Stomach smooth muscle (tissue), 2 donors: ENCODE results near the gene SCAMP3.
"Not testable (repeated sequence)": the region's sequence is repeated elsewhere in the genome, so short reads cannot be mapped to it uniquely, and the experiment has no call there.

Experiments used
- H3K27ac ChIP-seq: one replicate; pipeline ENCODE4 v1.7.0; 2013; ENCODE audit warnings: mild to moderate bottlenecking, low read length, inconsistent platforms
- H3K27me3 ChIP-seq, 2 donors: one replicate each; pipeline ENCODE4 v1.7.0; 2013; ENCODE audit warnings: low read length in 2 of 2; ENCODE audit not compliant: insufficient read depth in 2 of 2, control insufficient read depth in 1 of 2
- H3K36me3 ChIP-seq, 2 donors: one replicate each; pipeline ENCODE4 v1.7.0; 2013; ENCODE audit warnings: low read length in 2 of 2; ENCODE audit not compliant: control insufficient read depth in 2 of 2, insufficient read depth in 2 of 2
- H3K4me1 ChIP-seq: one replicate; pipeline ENCODE4 v1.7.0; 2013; ENCODE audit warnings: low read length; ENCODE audit not compliant: control insufficient read depth, insufficient read depth
- H3K4me3 ChIP-seq, 2 donors: one replicate each; pipeline ENCODE4 v1.7.0; 2013; ENCODE audit warnings: low read length in 2 of 2
- H3K9ac ChIP-seq, 2 donors: one replicate each; pipeline ENCODE4 v1.7.0; 2013; ENCODE audit warnings: low read length in 2 of 2, mild to moderate bottlenecking in 1 of 2
- H3K9me3 ChIP-seq, 2 donors: one replicate each; pipeline ENCODE4 v1.7.0; 2013; ENCODE audit warnings: low read length in 2 of 2; ENCODE audit not compliant: control insufficient read depth in 2 of 2
- donor health status: healthy.
- donor health status: Pancreatic carcinoma.

Gene SCAMP3

GRCh38 chr1:155254228-155254713 lies 7.9 kb downstream of the SCAMP3 start:
- Histone ChIP-seq H3K4me1 (peaks cover 35% of the 10 kb centered on the region), H3K9me3 (no peaks in the 10 kb centered on the region), H3K36me3 (peaks cover 12 to 13% of the 10 kb centered on the region in 2 donors), H3K4me3 (peak overlapping the region; percentile 77 to 83), H3K27ac (peak overlapping the region; percentile 98), H3K9ac (peak overlapping the region; percentile 72 to 86), H3K27me3 (no peaks in the 10 kb centered on the region)

- peak overlapping the region; percentile 77 to 83 for H3K4me3 ChIP-seq
- no peaks in the 10 kb centered on the region for H3K9me3 ChIP-seq
- peaks cover 35% of the 10 kb centered on the region for H3K4me1 ChIP-seq
- H3K27ac ChIP-seq: peak overlapping the region; percentile 98
- H3K27me3 ChIP-seq: no peaks in the 10 kb centered on the region
- H3K9ac ChIP-seq: peak overlapping the region; percentile 72 to 86
- H3K36me3 ChIP-seq: peaks cover 12% of the 10 kb centered on the region in 2 donors
Measured at GRCh38 chr1:155253797-155254196, 8.4 kb downstream of the SCAMP3 start.

DNA sequence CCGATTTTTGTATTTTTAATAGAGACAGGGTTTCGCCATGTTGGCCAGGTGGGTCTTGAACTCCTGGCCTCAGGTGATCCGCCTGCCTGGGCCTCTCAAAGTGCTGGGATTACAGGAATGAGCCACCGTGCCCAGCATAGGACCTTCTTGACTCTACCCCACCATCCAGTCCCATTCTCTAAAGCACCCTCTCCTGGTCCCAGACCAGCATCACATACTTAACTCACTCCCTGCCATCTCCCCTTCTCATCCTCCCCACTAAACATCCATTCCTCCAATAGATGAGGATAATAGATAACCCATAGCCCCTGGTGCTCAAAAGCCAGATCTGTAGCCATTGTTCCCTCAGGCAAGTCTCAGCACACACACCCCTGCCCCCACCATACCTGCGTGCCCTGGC lies 9.0 kb downstream of the SCAMP3 start:
- Histone ChIP-seq H3K36me3 (peaks cover 11 to 13% of the 10 kb centered on the region in 2 donors), H3K4me3 (peak overlapping the region in 1 of 2 donors; percentile 83), H3K27ac (peak overlapping the region; percentile 98), H3K9me3 (no peaks in the 10 kb centered on the region), H3K9ac (peak overlapping the region; percentile 36 to 86), H3K27me3 (no peaks in the 10 kb centered on the region), H3K4me1 (peaks cover 35% of the 10 kb centered on the region)

- H3K9ac ChIP-seq: no peak overlapping the region
- H3K36me3 ChIP-seq: peaks cover 9 to 13% of the 10 kb centered on the region in 2 donors
- H3K9me3 ChIP-seq: no peaks in the 10 kb centered on the region
- no peak overlapping the region for H3K4me3 ChIP-seq
- H3K27me3 ChIP-seq: no peaks in the 10 kb centered on the region
- peak overlapping the region; percentile 41 for H3K27ac ChIP-seq
- peaks cover 35% of the 10 kb centered on the region for H3K4me1 ChIP-seq
Measured at GRCh38 chr1:155251566-155251965, 10.6 kb downstream of the SCAMP3 start.

- Histone ChIP-seq H3K4me3 (peak overlapping the region in 1 of 2 donors; percentile 40), H3K27me3 (no peaks in the 10 kb centered on the region), H3K4me1 (peaks cover 31% of the 10 kb centered on the region), H3K36me3 (peaks cover 9 to 13% of the 10 kb centered on the region in 2 donors), H3K27ac (peak overlapping the region; percentile 41), H3K9me3 (no peaks in the 10 kb centered on the region), H3K9ac (peak overlapping the region; percentile 27 to 42)
Measured at GRCh38 chr1:155250633-155251449, 11.3 kb downstream of the SCAMP3 start.

DNA sequence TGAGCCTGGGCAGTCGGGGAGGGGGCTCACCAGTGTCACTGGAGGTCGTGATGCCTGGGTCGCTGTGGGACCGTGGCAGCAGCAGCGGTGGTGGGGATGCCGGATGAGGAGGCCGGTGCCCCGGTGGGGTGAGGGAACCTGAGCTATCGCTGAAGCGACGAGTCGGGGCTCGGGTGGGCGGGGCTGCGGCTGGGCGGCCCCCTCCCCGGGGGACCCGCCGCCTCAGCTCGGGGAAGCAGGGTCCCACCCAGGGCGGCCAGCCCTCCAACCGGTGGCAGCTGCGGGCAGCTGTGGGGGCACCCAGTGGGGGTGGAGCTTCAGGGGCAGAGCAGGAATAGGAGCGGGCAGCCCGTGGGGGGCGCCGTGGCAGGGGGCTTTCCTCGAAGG lies 11.9 kb downstream of the SCAMP3 start:
- H3K27ac ChIP-seq: peak overlapping the region; percentile 41
- peaks cover 9 to 13% of the 10 kb centered on the region in 2 donors for H3K36me3 ChIP-seq
- H3K4me1 ChIP-seq: peaks cover 28% of the 10 kb centered on the region
- no peaks in the 10 kb centered on the region for H3K9me3 ChIP-seq
- peak overlapping the region; percentile 27 to 42 for H3K9ac ChIP-seq
- H3K4me3 ChIP-seq: peak overlapping the region in 1 of 2 donors; percentile 40
- no peaks in the 10 kb centered on the region for H3K27me3 ChIP-seq

DNA sequence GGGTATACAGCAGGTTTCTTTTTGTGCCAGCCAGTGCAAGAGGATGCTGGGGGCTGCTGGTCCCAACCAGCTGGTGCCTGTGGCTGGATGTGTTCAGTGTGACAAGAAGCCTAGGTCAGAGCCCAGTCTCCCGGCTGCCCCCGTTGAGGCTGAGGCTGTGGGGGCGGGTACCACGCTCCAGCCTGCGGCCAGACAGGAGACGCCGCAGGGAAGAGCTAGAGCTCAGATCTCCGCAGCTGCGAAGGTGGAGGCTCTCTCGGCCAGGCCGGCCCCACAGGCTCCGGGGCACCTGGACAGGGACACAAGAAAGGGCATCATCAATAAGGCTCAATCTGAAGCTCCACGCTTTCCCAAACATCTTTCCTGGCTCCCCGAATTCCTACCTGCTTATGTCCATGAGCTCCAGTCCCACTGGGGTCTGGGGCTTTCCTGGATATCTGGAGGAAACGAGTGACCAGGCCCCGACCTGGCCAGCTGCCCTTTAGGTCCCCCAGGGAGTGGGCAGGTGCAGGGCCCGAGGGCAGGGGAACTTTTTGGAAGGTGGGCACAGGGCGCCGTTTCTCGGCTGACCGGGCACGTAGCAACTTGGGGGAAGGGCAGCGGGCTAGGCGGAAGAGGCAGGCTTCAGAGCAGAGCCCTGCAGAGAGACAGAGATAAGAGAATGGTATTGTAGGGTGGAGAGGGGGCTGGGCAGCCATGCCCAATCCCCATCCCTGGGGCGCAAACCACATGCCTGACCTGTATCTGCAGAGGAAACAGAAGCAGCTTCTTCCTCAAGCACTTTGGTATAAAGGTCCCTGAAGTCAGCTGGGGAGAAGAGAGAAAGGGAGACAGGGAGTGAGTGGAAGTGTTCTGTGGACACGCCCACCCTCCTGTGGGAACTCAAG lies 14.2 kb downstream of the SCAMP3 start:
- peaks cover 9 to 13% of the 10 kb centered on the region in 2 donors for H3K36me3 ChIP-seq
- no peak overlapping the region for H3K9ac ChIP-seq
- H3K4me3 ChIP-seq: no peak overlapping the region
- H3K4me1 ChIP-seq: peaks cover 27% of the 10 kb centered on the region
- H3K9me3 ChIP-seq: no peaks in the 10 kb centered on the region
- no peak overlapping the region for H3K27ac ChIP-seq
- no peaks in the 10 kb centered on the region for H3K27me3 ChIP-seq

GRCh38 chr1:155246796-155247195 lies 15.4 kb downstream of the SCAMP3 start:
- H3K9ac ChIP-seq, H3K27me3 ChIP-seq, H3K4me3 ChIP-seq, H3K9me3 ChIP-seq, H3K27ac ChIP-seq: not testable (repeated sequence)
- peaks cover 9 to 13% of the 10 kb centered on the region in 2 donors for H3K36me3 ChIP-seq
- peaks cover 29% of the 10 kb centered on the region for H3K4me1 ChIP-seq

DNA sequence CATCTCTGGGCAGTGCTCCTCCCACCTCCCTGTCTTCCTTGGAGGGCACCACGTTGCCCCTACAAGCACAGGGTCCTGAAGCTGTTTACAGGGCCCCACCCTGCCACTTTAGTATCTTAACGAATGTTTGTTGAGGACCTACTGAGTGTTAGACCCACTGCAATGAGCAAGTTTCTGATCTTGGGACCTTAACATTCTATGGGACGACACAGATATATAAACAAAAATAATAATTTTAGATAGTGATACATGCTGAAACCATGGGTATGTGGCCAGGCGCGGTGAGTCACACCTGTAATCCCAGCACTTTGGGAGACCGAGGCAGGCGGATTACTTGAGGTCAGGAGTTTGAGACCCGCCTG lies 17.0 kb downstream of the SCAMP3 start:
- Histone ChIP-seq H3K27ac (peak overlapping the region; percentile 87), H3K4me3 (peak overlapping the region; percentile 81 to 91), H3K4me1 (peaks cover 30% of the 10 kb centered on the region), H3K27me3 (no peaks in the 10 kb centered on the region), H3K9me3 (no peaks in the 10 kb centered on the region), H3K36me3 (peaks cover 9 to 13% of the 10 kb centered on the region in 2 donors), H3K9ac (peak overlapping the region; percentile 80 to 82)

- H3K27ac ChIP-seq: peak overlapping the region; percentile 87
- H3K36me3 ChIP-seq: peaks cover 9 to 13% of the 10 kb centered on the region in 2 donors
- H3K4me3 ChIP-seq: peak overlapping the region; percentile 81 to 91
- no peaks in the 10 kb centered on the region for H3K27me3 ChIP-seq
- peaks cover 30% of the 10 kb centered on the region for H3K4me1 ChIP-seq
- H3K9me3 ChIP-seq: no peaks in the 10 kb centered on the region
- peak overlapping the region; percentile 80 to 82 for H3K9ac ChIP-seq
Measured at GRCh38 chr1:155244368-155245162, 17.6 kb downstream of the SCAMP3 start.
